Stimulated activated CD4-positive, alpha-beta T cell treated with anti-CD3 and anti-CD28 coated beads, Interleukin-4, amount 100 ng/mL, for 1 hour (primary cell): ENCODE measurements around the gene FTCD.
A peak's percentile ranks its signal among the peaks of the same experiment; 100 is the strongest.
"Not testable (repeated sequence)": the region's sequence is repeated elsewhere in the genome, so short reads cannot be mapped to it uniquely, and the experiment has no call there.

Source experiments
- DNase-seq: peaks from one replicate; pipeline ENCODE4 v3.0.0-alpha.2; 2020

Gene FTCD

GRCh38 chr21:46170436-46171193 lies 15.2 kb upstream of the FTCD start:
- not testable (repeated sequence) for DNase-seq

GRCh38 chr21:46168659-46169386 lies 13.4 kb upstream of the FTCD start:
- DNase-seq: no peak

- DNase-seq: no peak
Measured at GRCh38 chr21:46168238-46168637, 12.9 kb upstream of the FTCD start.

DNA sequence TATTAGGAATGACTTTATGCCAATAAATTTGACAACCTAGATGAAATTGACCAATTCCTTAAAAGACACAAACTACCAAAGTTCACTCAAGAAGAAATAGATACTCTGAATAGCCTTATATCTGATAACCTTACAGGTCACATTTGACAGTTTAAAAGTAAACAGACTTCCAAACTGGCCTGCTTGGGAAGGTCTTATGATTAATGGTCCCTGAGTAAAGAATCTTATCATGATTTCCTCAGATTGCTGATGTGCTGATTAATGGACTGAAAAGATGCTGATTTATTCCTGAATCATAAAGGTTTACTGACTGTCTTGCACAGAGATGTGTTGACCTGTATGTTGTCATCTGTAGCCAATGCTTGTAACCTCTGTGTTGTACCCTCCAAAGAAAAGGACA lies 9.7 kb upstream of the FTCD start:
- no peak for DNase-seq

GRCh38 chr21:46163380-46163779 lies 8.0 kb upstream of the FTCD start:
- no peak for DNase-seq

GRCh38 chr21:46161633-46162592 lies 6.5 kb upstream of the FTCD start:
- DNase-seq: no peak

DNA sequence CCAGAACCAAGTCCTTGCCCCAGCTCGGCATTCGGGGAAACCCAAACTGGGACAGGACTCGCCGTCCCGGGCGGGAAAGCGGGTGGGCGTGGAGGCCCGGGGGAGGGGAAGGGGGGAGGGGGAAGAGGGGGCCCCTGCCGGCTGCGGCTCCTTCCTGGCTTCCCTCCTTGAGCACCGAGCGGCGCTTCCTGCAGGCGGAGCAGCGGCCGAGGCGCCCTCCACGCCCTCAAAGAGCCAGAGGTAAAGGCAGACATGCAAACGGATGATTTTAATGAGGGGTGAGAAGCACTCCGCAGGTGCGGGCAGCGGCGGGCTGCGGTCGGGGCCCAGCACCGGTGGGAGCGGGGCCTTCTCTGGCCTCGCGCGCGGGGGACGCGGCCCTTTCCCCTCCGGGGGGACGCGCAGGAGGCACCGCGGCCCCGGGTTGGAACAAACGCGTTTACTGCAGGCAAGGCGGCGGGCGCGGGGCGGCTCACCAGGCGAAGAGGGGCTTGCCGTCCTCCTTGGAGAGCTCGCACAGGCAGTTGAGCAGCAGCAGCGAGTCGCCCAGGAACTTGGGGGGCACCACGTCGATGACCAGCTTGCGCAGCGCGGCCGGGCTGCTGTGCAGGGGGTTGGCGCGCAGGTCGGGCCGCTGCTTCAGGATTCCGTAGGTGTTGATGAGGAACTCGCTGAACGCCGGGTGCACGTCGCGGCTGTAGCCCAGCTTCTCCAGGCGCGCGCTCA lies 5.7 kb upstream of the FTCD start:
- no peak for DNase-seq

DNA sequence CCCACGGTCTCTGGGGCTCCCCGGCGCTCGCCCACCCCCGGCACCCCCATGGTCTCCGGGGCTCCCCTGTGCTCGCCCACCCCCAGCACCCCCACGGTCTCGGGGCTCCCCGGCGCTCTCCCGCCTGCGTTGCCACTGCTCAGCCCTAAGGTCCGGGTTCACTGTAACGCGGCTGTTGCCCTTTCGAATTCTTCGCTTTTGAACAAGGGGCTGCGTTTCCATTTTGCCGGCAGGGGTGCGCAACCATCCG lies 5.2 kb upstream of the FTCD start:
- DNase-seq: no peak

DNA sequence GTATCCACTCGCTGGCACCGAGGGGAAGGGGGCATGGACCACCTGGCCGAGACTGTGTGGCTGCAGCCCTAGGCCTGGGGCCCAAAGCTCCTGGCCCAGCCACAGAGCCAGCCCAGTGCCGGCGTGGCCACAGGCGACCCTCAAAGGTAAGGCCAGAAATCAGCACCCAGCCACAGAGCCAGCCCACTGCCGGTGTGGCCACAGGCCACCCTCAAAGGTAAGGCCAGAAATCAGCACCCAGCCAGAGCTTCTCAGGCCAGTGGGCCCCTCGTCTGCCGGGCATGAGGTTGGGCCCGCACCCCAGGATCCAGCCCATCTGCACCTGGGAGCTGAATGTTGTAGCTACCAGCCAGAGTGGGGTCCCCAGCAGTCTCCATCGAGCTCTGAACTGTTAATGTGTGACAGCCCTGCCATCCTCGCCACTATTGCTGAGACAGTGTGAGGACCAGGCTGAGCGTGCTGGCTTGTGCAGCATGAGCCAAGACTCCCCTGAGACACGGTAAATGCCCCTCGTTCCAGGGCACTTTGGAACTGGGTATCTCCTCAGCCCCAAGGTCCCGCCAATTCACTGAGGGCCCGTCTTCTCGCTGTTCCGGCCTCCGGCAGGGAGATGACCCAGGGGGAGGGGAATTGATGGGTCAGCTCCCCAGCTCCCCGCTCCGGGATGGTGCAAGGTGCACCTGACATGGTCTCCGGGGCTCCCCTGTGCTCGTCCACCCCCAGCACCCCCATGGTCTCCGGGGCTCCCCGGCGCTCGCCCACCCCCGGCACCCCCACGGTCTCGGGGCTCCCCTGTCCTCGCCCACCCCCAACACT lies 4.7 kb upstream of the FTCD start:
- DNase-seq: no peak

DNA sequence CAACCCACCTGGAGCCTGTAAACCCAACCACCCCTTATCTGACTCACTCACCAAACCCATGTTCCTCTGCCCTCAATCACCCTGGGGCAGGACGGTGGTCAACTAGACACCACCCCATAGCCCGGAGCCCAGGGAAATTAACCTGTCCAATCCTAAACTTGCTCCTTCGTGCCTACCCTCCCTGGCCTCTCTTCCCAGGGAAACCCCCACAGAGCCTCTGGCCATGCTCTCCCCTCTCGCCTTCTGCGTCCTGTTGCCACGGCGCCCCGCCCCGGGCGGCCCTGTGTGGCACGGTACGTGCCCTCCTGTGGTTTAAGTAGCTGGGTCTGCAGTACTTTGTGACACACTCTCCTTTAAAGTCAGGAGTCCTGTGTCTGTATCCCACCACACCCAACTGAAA lies 4.0 kb upstream of the FTCD start:
- DNase-seq: no peak

DNA sequence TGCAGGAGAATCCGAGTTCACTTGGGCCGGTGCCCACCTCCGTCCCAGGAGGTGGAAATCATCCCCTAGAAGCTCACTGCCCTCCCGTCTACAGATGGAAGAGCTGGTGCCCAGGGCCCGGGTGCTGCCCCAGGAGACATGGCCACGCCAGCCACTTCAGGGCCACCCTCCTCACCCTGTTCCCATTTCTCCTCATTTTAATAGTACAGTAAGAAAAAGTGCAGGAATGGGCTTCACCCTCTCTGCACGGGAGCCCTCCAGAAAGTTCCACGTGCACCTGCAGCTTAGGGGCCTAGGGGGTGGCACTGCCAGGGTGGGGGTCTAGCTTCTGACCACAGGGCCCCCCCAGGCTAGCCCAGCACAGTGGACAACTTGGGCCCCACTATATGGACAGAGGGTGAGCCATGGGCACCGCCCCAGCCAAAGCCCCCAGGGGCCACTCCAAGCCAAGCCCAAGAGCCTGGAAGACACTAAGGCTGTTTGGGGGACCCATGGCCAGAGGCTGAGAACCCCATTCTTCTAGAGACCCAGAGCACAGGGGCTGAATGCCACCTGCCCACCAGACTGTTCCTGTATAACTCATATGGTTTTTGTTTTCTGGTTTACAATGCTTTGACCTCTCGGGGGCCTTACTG lies 3.4 kb upstream of the FTCD start:
- no peak for DNase-seq

DNA sequence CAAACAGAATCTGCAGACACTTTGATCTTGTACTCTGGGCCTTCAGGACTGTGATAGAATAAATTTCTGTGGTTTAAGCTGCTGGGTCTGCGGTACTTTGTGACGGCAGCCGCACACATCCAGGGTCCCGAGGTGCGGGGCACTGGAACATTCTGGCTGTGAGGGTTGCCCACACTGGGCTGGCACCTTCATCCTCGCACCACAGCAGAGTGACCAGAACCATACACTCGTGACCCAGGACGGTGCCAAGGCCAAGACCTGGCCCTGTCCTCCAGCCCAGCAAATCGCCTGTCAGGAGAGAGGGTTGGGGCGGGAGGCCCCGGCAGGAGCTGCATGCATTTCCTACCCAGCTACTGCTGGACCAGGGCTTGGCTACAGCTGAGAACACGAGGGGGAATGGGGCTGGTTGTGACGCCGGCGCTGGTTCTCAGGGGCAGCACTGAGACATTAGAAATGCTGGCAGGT lies 2.6 kb upstream of the FTCD start:
- no peak for DNase-seq

- no peak for DNase-seq
Measured at GRCh38 chr21:46157396-46157986, 2.1 kb upstream of the FTCD start.

DNA sequence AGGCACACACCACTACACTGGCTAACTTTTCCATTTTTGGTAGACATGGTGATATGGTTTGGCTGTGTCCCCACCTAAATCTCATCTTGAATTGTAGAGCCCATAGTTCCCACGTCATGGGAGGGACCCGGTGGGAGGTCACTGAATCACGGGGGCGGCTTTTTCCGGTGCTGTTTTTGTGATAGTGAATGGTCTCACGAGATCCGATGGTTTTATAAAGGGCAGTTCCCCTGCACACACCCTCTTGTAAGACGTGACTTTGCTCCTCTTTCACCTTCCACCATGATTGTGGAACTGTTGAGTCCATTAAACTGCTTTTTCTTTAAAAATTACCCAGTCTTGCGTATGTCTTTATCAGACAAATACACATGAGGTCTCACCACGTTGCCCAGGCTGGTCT lies 1.3 kb upstream of the FTCD start:
- no peak for DNase-seq

DNA sequence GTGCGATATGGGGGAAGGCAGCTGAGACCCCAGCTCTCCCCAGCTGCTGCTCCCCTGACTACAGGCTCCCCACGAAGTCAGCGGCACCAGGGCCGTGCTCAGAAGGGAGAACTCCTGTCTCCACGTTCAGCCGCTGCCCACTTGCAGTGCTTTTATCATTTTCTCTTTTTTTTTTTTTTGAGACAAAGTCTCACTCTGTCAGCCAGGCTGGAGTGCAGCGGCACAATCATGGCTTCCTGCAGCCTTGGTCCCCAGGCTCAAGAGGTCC lies 933 bp upstream of the FTCD start:
- no peak for DNase-seq

- DNase-seq: no peak
Measured at GRCh38 chr21:46154955-46155513, 345 bp downstream of the FTCD start.

- DNase-seq: no peak
Measured at GRCh38 chr21:46154155-46154954, 1.0 kb downstream of the FTCD start.

GRCh38 chr21:46153247-46154154 lies 1.9 kb downstream of the FTCD start:
- peak; percentile 58 for DNase-seq

GRCh38 chr21:46152927-46153246 lies 2.5 kb downstream of the FTCD start:
- DNase-seq: no peak
